Gastrocnemius medialis (tissue), 4 donors: ENCODE results near the gene CDK4.

Experiments
- POLR2A ChIP-seq, 2 donors: fragments of 450-650 bp; IDR thresholded peaks; one replicate each; pipeline ENCODE4 v1.6.1; 2017; ENCODE audit warnings: antibody characterized with exemption in 2 of 2, mild to moderate bottlenecking in 2 of 2, moderate library complexity in 2 of 2
- TF ChIP-seq, protein P1 (sequence below), 5 experiments: fragments of 450-650 bp in 3 of 5; fragments of 200-600 bp in 2 of 5; sonication (generic) in 2 of 5; IDR thresholded peaks in 4 of 5; conservative IDR thresholded peaks in 1 of 5; 1 replicate in 4 of 5; 2 replicates in 1 of 5; pipeline ENCODE4 v1.5.1; 2016 to 2019; ENCODE audit warnings: antibody characterized with exemption in 5 of 5, mild to moderate bottlenecking in 3 of 5, moderate library complexity in 3 of 5

DNA sequence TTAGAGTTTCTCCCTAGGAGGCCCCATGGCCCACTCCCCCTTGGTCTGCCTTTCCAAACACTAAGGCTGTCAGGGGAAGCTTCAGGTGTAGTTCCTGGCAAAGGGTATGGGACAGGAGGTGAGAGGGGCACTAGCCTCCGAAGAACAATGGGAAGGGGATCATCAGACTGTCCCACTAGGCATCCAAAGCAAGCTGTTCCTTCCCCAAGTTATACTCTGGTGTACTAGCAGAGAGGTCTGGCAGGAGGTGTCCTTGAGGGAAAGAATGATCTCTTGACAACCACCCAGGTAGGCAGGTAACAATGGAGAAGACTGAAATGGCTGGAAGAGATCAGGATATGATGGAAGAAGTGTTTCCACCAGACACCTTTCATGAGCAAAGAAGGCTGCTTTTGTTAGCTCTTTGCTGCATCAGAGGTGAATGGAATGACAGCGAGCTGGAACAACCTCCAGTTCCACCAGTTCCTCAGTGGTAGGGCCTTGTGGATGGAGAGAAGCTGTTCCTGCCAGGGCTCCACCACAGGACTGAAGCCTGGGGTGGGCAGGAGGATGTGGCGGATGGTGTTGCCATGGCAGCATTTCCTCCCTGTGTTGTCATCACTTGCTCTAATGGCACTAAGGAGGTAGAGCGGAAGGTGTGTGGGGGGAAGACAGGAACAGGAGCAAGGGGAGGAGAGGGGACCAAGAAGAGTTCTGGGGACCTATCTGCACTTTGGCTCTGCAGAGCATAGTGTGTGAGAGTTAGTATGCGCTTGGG, 11.3 kb downstream of the CDK4 start:
- TF ChIP-seq, protein P1, sequence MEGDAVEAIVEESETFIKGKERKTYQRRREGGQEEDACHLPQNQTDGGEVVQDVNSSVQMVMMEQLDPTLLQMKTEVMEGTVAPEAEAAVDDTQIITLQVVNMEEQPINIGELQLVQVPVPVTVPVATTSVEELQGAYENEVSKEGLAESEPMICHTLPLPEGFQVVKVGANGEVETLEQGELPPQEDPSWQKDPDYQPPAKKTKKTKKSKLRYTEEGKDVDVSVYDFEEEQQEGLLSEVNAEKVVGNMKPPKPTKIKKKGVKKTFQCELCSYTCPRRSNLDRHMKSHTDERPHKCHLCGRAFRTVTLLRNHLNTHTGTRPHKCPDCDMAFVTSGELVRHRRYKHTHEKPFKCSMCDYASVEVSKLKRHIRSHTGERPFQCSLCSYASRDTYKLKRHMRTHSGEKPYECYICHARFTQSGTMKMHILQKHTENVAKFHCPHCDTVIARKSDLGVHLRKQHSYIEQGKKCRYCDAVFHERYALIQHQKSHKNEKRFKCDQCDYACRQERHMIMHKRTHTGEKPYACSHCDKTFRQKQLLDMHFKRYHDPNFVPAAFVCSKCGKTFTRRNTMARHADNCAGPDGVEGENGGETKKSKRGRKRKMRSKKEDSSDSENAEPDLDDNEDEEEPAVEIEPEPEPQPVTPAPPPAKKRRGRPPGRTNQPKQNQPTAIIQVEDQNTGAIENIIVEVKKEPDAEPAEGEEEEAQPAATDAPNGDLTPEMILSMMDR (IDR thresholded peaks at IDR 0.05 in 4 of 5, conservative IDR thresholded peaks at IDR 0.05 in 1 of 5), result no peak
- TF ChIP-seq POLR2A (IDR thresholded peaks at IDR 0.05), result no peak
